SK-N-MC (cell line): ENCODE measurements around the gene PCDH12.

Experiments used
- EZH2 ChIP-seq: fragments of 200-600 bp; sonication (generic); IDR thresholded peaks from one replicate; pipeline ENCODE4 v1.6.1; 2017; ENCODE audit warnings: antibody characterized with exemption
- FOXP2 ChIP-seq: optimal IDR thresholded peaks from 2 replicates; pipeline ENCODE3; 2011; ENCODE audit warnings: mild to moderate bottlenecking, moderate library complexity; ENCODE audit not compliant: insufficient read depth; ENCODE audit errors: extremely low read length, control extremely low read depth
- POLR2AphosphoS5 ChIP-seq: IDR thresholded peaks from 2 replicates; pipeline ENCODE4 v1.6.1; 2012; ENCODE audit warnings: mild to moderate bottlenecking, low read depth, low read length, borderline replicate concordance

DNA sequence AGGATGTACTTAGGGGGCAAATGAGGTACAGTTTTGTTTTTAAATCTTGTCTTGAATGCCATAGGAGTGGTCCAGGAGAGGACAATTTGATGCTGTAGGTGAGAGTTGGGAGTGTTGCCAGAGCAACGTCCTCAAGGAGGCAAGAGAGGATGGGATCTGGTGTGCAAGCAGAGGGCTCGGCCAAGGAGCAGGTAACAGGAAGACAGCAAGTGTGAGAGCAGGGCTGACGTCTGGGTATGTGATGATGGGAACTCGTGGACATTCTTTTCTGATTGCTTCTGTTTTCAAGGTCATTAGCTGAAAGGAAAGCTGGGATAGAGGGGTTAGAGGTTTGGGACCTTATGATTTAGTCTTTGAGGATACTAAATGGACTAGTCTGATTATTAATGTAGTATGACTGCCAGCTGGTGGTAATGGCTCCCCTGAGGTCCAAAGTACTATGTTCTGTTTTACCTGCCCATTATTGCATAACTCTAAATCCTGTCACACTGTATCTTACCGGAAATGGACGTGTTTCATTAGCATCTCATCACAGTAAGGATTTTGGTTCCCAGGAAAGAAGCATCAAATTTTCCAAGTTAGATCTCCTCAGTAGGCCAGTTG lies 39.5 kb upstream of the PCDH12 start:
- TF ChIP-seq POLR2AphosphoS5 (no peak), EZH2 (no peak), FOXP2 (no peak)
